ENCODE data around the gene RECQL. TPM values are rescaled to one million over a fixed set of nuclear protein-coding genes. Genes with fewer than 3 reads are reported as not detected.

RECQL gene
- total RNA-seq, 4 donors from 2014 or later = 18.4 to 25.8 (median 21.7) TPM

DNA sequence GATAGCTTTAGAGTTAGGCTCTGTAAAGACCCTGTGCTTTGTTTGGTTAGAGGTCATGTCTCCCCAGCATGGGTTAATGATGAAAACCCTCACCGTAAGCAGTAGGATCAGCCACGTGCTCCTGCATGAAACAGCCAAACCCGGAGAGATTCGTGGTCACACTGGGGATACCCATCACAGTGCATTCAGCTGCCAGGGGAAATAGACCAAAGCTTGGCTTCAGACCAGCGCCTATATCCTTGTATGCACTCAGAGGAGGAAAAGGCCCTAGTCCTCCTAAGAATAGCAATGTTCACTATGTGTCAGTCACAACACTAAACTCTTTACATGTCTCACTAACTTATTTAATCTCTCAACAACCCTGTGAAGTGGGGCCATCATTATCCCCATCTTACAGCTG, 41.0 kb upstream of the RECQL start:
- WGBS = 56% methylated on average over 5 of the region's 5 CpGs
- no peaks in the 10 kb centered on the region for H3K4me1 ChIP-seq
- H3K9me3 ChIP-seq = no peaks in the 10 kb centered on the region
- TF ChIP-seq POLR2AphosphoS5 (IDR thresholded peaks at IDR 0.05) (no peak), POLR2A (IDR thresholded peaks at IDR 0.05) (no peak), EP300 (IDR thresholded peaks at IDR 0.05) (no peak)
- TF ChIP-seq, protein P1, sequence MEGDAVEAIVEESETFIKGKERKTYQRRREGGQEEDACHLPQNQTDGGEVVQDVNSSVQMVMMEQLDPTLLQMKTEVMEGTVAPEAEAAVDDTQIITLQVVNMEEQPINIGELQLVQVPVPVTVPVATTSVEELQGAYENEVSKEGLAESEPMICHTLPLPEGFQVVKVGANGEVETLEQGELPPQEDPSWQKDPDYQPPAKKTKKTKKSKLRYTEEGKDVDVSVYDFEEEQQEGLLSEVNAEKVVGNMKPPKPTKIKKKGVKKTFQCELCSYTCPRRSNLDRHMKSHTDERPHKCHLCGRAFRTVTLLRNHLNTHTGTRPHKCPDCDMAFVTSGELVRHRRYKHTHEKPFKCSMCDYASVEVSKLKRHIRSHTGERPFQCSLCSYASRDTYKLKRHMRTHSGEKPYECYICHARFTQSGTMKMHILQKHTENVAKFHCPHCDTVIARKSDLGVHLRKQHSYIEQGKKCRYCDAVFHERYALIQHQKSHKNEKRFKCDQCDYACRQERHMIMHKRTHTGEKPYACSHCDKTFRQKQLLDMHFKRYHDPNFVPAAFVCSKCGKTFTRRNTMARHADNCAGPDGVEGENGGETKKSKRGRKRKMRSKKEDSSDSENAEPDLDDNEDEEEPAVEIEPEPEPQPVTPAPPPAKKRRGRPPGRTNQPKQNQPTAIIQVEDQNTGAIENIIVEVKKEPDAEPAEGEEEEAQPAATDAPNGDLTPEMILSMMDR (IDR thresholded peaks at IDR 0.05) = no peak
- H3K4me3 ChIP-seq = no peak overlapping the region
- no peaks in the 10 kb centered on the region for H3K27me3 ChIP-seq
- no peak overlapping the region for H3K27ac ChIP-seq
- no peak for DNase-seq (ENCODE audit: low spot score in 2 of 2)
- no peaks in the 10 kb centered on the region for H3K36me3 ChIP-seq

DNA sequence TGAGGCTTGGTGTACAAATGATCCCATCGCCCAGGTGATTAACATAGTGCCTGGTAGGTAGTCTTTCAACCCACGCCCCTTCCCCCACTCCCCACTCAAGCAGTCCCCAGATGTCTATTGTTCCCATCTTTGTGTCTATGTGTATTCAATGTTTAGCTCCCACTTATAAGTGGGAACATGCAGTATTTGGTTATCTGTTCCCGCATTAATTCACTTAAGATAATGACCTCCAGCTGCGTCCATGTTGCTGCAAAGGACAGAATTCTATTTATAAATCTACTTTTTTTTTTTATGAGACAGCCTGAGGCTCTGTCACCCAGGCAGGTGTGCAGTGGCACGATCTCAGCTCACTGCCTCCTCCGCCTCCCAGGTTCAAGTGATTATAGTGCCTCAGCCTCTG, 40.3 kb upstream of the RECQL start:
- no peaks in the 10 kb centered on the region for H3K27me3 ChIP-seq
- no peak overlapping the region for H3K4me3 ChIP-seq
- H3K27ac ChIP-seq = no peak overlapping the region
- WGBS = 79% methylated on average over 6 of the region's 6 CpGs
- H3K36me3 ChIP-seq = no peaks in the 10 kb centered on the region
- TF ChIP-seq, protein P1 (IDR thresholded peaks at IDR 0.05) = no peak
- TF ChIP-seq POLR2A (IDR thresholded peaks at IDR 0.05) = no peak
- TF ChIP-seq POLR2AphosphoS5 (IDR thresholded peaks at IDR 0.05) = no peak
- no peak for TF ChIP-seq EP300 (IDR thresholded peaks at IDR 0.05)
- H3K4me1 ChIP-seq = no peaks in the 10 kb centered on the region
- H3K9me3 ChIP-seq = no peaks in the 10 kb centered on the region
- DNase-seq (ENCODE audit: low spot score in 2 of 2) = no peak

DNA sequence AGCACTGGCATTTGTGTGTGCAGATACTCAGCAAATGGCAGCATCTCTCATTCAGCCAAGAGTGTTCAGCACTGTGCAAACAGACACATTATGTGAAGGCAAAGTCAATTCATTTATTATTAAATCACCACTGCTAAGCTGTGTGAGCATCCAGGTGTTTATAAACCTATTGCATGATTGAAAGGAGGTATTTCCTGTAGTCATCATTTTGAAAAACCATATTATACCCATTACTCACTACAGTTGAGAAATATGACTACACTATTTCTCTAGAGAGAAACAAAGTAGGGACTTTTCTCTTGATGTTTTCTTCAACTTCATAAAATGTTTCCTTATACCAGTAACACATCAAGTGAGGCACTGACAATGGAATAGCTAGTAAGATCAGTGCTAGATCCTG, 38.4 kb upstream of the RECQL start:
- TF ChIP-seq POLR2AphosphoS5 (IDR thresholded peaks at IDR 0.05) = no peak
- TF ChIP-seq, protein P1 (IDR thresholded peaks at IDR 0.05) = no peak
- no peak for TF ChIP-seq POLR2A (IDR thresholded peaks at IDR 0.05)
- no peak for TF ChIP-seq EP300 (IDR thresholded peaks at IDR 0.05)
- no peak overlapping the region for H3K27ac ChIP-seq
- H3K36me3 ChIP-seq = no peaks in the 10 kb centered on the region

DNA sequence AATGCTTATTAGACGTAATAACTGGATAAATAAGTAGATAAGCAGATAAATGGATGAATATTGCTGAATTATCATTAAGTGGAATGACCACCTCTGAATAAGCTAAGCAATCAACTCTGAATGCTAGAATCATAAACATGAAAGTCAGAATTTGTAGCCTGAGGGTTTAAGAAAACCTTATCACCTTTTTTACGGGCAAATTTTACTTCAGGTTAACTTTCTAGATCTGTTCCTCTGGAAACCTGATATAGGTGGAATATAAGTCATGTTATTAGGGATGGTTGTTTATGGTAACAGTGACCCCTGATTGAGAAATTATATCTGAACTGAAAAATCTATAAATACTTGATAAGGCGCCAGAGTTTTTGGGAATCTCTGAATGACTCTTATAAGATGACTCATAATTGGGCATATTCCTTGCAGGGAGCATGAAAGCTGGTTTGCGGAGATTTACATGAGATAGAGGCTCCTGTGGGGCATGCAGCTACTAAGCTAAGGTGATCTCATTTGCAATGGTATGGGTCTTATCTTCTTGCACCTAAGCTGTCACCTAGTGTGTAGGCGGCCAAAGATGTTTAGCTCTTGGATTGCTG, 36.7 kb upstream of the RECQL start:
- no peak overlapping the region for H3K27ac ChIP-seq
- H3K4me1 ChIP-seq = no peaks in the 10 kb centered on the region
- H3K4me3 ChIP-seq = no peak overlapping the region
- no peak for DNase-seq (ENCODE audit: low spot score in 2 of 2)
- 65% methylated on average over 5 of the region's 5 CpGs for WGBS
- no peaks in the 10 kb centered on the region for H3K9me3 ChIP-seq
- no peak for TF ChIP-seq POLR2A (IDR thresholded peaks at IDR 0.05)
- no peak for TF ChIP-seq EP300 (IDR thresholded peaks at IDR 0.05)
- TF ChIP-seq, protein P1 (IDR thresholded peaks at IDR 0.05) = no peak
- H3K36me3 ChIP-seq = no peaks in the 10 kb centered on the region
- no peaks in the 10 kb centered on the region for H3K27me3 ChIP-seq

More for the DNA sequence above, 38.4 kb upstream of the RECQL start:
- DNase-seq (ENCODE audit: low spot score in 2 of 2) = no peak
- no peaks in the 10 kb centered on the region for H3K27me3 ChIP-seq
- H3K9me3 ChIP-seq = no peaks in the 10 kb centered on the region
- no peaks in the 10 kb centered on the region for H3K4me1 ChIP-seq
- no peak overlapping the region for H3K4me3 ChIP-seq

DNA sequence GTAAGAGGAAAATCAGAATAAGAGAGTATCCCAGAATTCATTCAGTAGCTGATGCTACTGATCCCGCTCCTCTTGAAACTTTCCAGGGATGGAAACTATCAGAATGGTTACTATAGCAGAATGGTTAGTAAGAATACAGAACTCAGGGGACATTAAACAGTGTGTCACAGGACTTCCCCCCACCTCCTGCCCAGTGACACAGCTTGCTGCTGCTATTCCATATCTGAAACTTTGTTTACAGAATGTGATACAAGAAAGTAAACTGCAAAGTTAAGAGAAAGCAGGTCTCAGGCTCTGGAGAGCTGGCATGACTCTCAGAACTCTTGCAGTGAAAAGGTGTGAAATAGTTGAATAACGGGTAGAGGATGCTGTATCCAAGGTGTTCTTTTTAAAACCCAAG, 28.0 kb upstream of the RECQL start:
- DNase-seq (ENCODE audit: low spot score in 2 of 2) = no peak
- no peaks in the 10 kb centered on the region for H3K36me3 ChIP-seq
- no peaks in the 10 kb centered on the region for H3K9me3 ChIP-seq
- TF ChIP-seq, protein P1 (IDR thresholded peaks at IDR 0.05) = no peak
- TF ChIP-seq EP300 (IDR thresholded peaks at IDR 0.05) (no peak), POLR2A (IDR thresholded peaks at IDR 0.05) (no peak), POLR2AphosphoS5 (IDR thresholded peaks at IDR 0.05) (no peak)
- H3K4me3 ChIP-seq = no peak overlapping the region
- peaks cover 13% of the 10 kb centered on the region for H3K4me1 ChIP-seq
- 89% methylated on average over 2 of the region's 2 CpGs for WGBS
- no peak overlapping the region for H3K27ac ChIP-seq
- H3K27me3 ChIP-seq = peaks cover 40% of the 10 kb centered on the region

All from suprapubic skin (tissue), 4 donors.